ENCODE results near the gene PAPOLB. TPM values are rescaled to one million over a fixed set of nuclear protein-coding genes. Genes with fewer than 3 reads are reported as not detected.

Gene PAPOLB
- total RNA-seq, 5 donors from 2014 or later (not counting 1 experiment from before 2014, with no cell fraction given) = not detected

GRCh38 chr7:4815121-4815520, 46.7 kb downstream of the PAPOLB start:
- no peaks in the 10 kb centered on the region for H3K36me3 Mint-ChIP-seq
- no peak for DNase-seq
- WGBS (ENCODE audit: insufficient coverage) = 99% methylated on average over 11 of the region's 14 CpGs
- H3K4me1 ChIP-seq (ENCODE audit: control insufficient read depth in 1 of 2, extremely low read depth in 1 of 2, insufficient read depth in 2 of 2, low read length in 2 of 2) = peaks cover 0 to 8% of the 10 kb centered on the region in 2 experiments
- H3K4me1 Mint-ChIP-seq = peaks cover 0 to 4% (median 4%) of the 10 kb centered on the region in 3 donors
- H3K27me3 Mint-ChIP-seq = peaks cover 0 to 40% of the 10 kb centered on the region in 2 donors
- peaks cover 0 to 87% of the 10 kb centered on the region in 2 experiments for H3K27me3 ChIP-seq (replicated peaks in 1 of 2; ENCODE audit: control insufficient read depth in 2 of 2, extremely low read depth in 1 of 2, insufficient read depth in 2 of 2, low read length in 1 of 2)
- no peaks in the 10 kb centered on the region for H3K9me3 Mint-ChIP-seq
- POLR2A ChIA-PET = interaction anchor here in 1 of 2 donors (0.6 kb wide), 1 partner anchor 269 kb away, joined by 11 read pairs; no protein-coding TSS in a partner anchor
- no peak overlapping the region for H3K4me3 Mint-ChIP-seq
- no peak overlapping the region for H3K27ac Mint-ChIP-seq
- H3K9me3 ChIP-seq = no peaks in the 10 kb centered on the region
- no peaks in the 10 kb centered on the region for H3K36me3 ChIP-seq (ENCODE audit: control insufficient read depth in 2 of 2, extremely low read depth in 1 of 2, insufficient read depth in 1 of 2, low read length in 1 of 2)
- ATAC-seq (replicated peaks in 1 of 4) = no peak
- H3K4me3 ChIP-seq (ENCODE audit: control insufficient read depth in 1 of 2, extremely low read depth in 1 of 2, low read length in 1 of 2) = no peak overlapping the region
- CTCF ChIA-PET = interaction anchor here in 1 of 2 donors (0.5 kb wide), 1 partner anchor 94 kb away, joined by 8 read pairs; no protein-coding TSS in a partner anchor
- H3K27ac ChIP-seq (ENCODE audit: low read length) = no peak overlapping the region

GRCh38 chr7:4814433-4814832, 47.4 kb downstream of the PAPOLB start:
- Mint-ChIP-seq H3K4me1 (peaks cover 0 to 7% (median 6%) of the 10 kb centered on the region in 3 donors), H3K4me3 (no peak overlapping the region), H3K36me3 (no peaks in the 10 kb centered on the region), H3K9me3 (no peaks in the 10 kb centered on the region), H3K27me3 (peaks cover 0 to 39% of the 10 kb centered on the region in 2 donors), H3K27ac (no peak overlapping the region)
- DNase-seq = no peak
- no peak for ATAC-seq (replicated peaks in 1 of 4)
- no peaks in the 10 kb centered on the region for H3K9me3 ChIP-seq
- ChIA-PET POLR2A (no interaction called here), CTCF (interaction anchor here in 1 of 2 donors (0.5 kb wide), 1 partner anchor 93 kb away, joined by 8 read pairs; no protein-coding TSS in a partner anchor)
- H3K4me3 ChIP-seq (ENCODE audit: control insufficient read depth in 1 of 2, extremely low read depth in 1 of 2, low read length in 1 of 2) = no peak overlapping the region
- H3K36me3 ChIP-seq (ENCODE audit: control insufficient read depth in 2 of 2, extremely low read depth in 1 of 2, insufficient read depth in 1 of 2, low read length in 1 of 2) = no peaks in the 10 kb centered on the region
- H3K27ac ChIP-seq (ENCODE audit: low read length) = no peak overlapping the region
- H3K4me1 ChIP-seq (ENCODE audit: control insufficient read depth in 1 of 2, extremely low read depth in 1 of 2, insufficient read depth in 2 of 2, low read length in 2 of 2) = peaks cover 0 to 15% of the 10 kb centered on the region in 2 experiments
- peaks cover 0 to 88% of the 10 kb centered on the region in 2 experiments for H3K27me3 ChIP-seq (replicated peaks in 1 of 2; ENCODE audit: control insufficient read depth in 2 of 2, extremely low read depth in 1 of 2, insufficient read depth in 2 of 2, low read length in 1 of 2)
- WGBS (ENCODE audit: insufficient coverage) = 20% methylated on average over 11 of the region's 14 CpGs

- H3K4me3 ChIP-seq (ENCODE audit: control insufficient read depth in 1 of 2, extremely low read depth in 1 of 2, low read length in 1 of 2) = peak overlapping the region; percentile 37 to 70
- Mint-ChIP-seq H3K9me3 (no peaks in the 10 kb centered on the region), H3K4me1 (peaks cover 0 to 10% (median 9%) of the 10 kb centered on the region in 3 donors), H3K4me3 (peak overlapping the region in 2 of 3 donors; percentile 24 to 76), H3K27me3 (peaks cover 4 to 40% of the 10 kb centered on the region in 2 donors), H3K27ac (no peak overlapping the region), H3K36me3 (no peaks in the 10 kb centered on the region)
- peaks cover 0 to 58% of the 10 kb centered on the region in 2 experiments for H3K27me3 ChIP-seq (replicated peaks in 1 of 2; ENCODE audit: control insufficient read depth in 2 of 2, extremely low read depth in 1 of 2, insufficient read depth in 2 of 2, low read length in 1 of 2)
- CTCF ChIA-PET = interaction anchor here (0.6 to 1.0 kb wide), 2 partner anchors 9 to 11 kb away, joined by 3 to 4 read pairs; no protein-coding TSS in a partner anchor
- H3K9me3 ChIP-seq = no peaks in the 10 kb centered on the region
- 64% methylated on average over 6 of the region's 14 CpGs for WGBS (ENCODE audit: insufficient coverage)
- POLR2A ChIA-PET = no interaction called here
- H3K4me1 ChIP-seq (ENCODE audit: control insufficient read depth in 1 of 2, extremely low read depth in 1 of 2, insufficient read depth in 2 of 2, low read length in 2 of 2) = peaks cover 0 to 21% of the 10 kb centered on the region in 2 experiments
- no peak for ATAC-seq (replicated peaks in 1 of 4)
- no peaks in the 10 kb centered on the region for H3K36me3 ChIP-seq (ENCODE audit: control insufficient read depth in 2 of 2, extremely low read depth in 1 of 2, insufficient read depth in 1 of 2, low read length in 1 of 2)
- no peak for DNase-seq
- no peak overlapping the region for H3K27ac ChIP-seq (ENCODE audit: low read length)
Observed at GRCh38 chr7:4809666-4810065, 52.2 kb downstream of the PAPOLB start.

GRCh38 chr7:4809091-4809591, 52.7 kb downstream of the PAPOLB start:
- POLR2A ChIA-PET = no interaction called here
- Mint-ChIP-seq H3K4me1 (peaks cover 0 to 10% (median 9%) of the 10 kb centered on the region in 3 donors), H3K4me3 (peak overlapping the region; percentile 61 to 76 (median 71)), H3K27ac (peak overlapping the region in 1 of 2 donors; percentile 34), H3K27me3 (peaks cover 4 to 37% of the 10 kb centered on the region in 2 donors), H3K9me3 (no peaks in the 10 kb centered on the region), H3K36me3 (no peaks in the 10 kb centered on the region)
- Histone ChIP-seq H3K27me3 (replicated peaks in 1 of 2; ENCODE audit: control insufficient read depth in 2 of 2, extremely low read depth in 1 of 2, insufficient read depth in 2 of 2, low read length in 1 of 2) (peaks cover 0 to 53% of the 10 kb centered on the region in 2 experiments), H3K36me3 (ENCODE audit: control insufficient read depth in 2 of 2, extremely low read depth in 1 of 2, insufficient read depth in 1 of 2, low read length in 1 of 2) (no peaks in the 10 kb centered on the region), H3K4me1 (ENCODE audit: control insufficient read depth in 1 of 2, extremely low read depth in 1 of 2, insufficient read depth in 2 of 2, low read length in 2 of 2) (peaks cover 0 to 20% of the 10 kb centered on the region in 2 experiments), H3K9me3 (no peaks in the 10 kb centered on the region), H3K27ac (ENCODE audit: low read length) (no peak overlapping the region), H3K4me3 (ENCODE audit: control insufficient read depth in 1 of 2, extremely low read depth in 1 of 2, low read length in 1 of 2) (peak overlapping the region; percentile 37 to 70)
- DNase-seq (peak in 25 of 35 experiments; percentile 12 to 57 (median 32)), ATAC-seq (replicated peaks in 1 of 4) (peak; percentile 60 to 86 (median 65))
- 4% methylated on average over 31 of the region's 38 CpGs for WGBS (ENCODE audit: insufficient coverage)
- CTCF ChIA-PET = interaction anchor here (0.6 to 1.0 kb wide), 2 partner anchors 10 to 11 kb away, joined by 3 to 4 read pairs; no protein-coding TSS in a partner anchor

GRCh38 chr7:4808565-4808964, 53.3 kb downstream of the PAPOLB start:
- peaks cover 0 to 10% (median 9%) of the 10 kb centered on the region in 3 donors for H3K4me1 Mint-ChIP-seq
- no peak for DNase-seq
- no peak overlapping the region for H3K27ac Mint-ChIP-seq
- Histone ChIP-seq H3K4me3 (ENCODE audit: control insufficient read depth in 1 of 2, extremely low read depth in 1 of 2, low read length in 1 of 2) (no peak overlapping the region), H3K36me3 (ENCODE audit: control insufficient read depth in 2 of 2, extremely low read depth in 1 of 2, insufficient read depth in 1 of 2, low read length in 1 of 2) (no peaks in the 10 kb centered on the region), H3K9me3 (no peaks in the 10 kb centered on the region), H3K27ac (ENCODE audit: low read length) (no peak overlapping the region), H3K27me3 (replicated peaks in 1 of 2; ENCODE audit: control insufficient read depth in 2 of 2, extremely low read depth in 1 of 2, insufficient read depth in 2 of 2, low read length in 1 of 2) (peaks cover 0 to 48% of the 10 kb centered on the region in 2 experiments), H3K4me1 (ENCODE audit: control insufficient read depth in 1 of 2, extremely low read depth in 1 of 2, insufficient read depth in 2 of 2, low read length in 2 of 2) (peaks cover 0 to 20% of the 10 kb centered on the region in 2 experiments)
- H3K4me3 Mint-ChIP-seq = peak overlapping the region in 1 of 3 donors; percentile 54
- peaks cover 4 to 31% of the 10 kb centered on the region in 2 donors for H3K27me3 Mint-ChIP-seq
- no peaks in the 10 kb centered on the region for H3K9me3 Mint-ChIP-seq
- H3K36me3 Mint-ChIP-seq = no peaks in the 10 kb centered on the region
- WGBS (ENCODE audit: insufficient coverage) = 87% methylated on average over 28 of the region's 37 CpGs
- ChIA-PET CTCF (interaction anchor here in 1 of 2 donors (1.0 kb wide), 1 partner anchor 12 kb away, joined by 3 read pairs; no protein-coding TSS in a partner anchor), POLR2A (no interaction called here)
- ATAC-seq (replicated peaks in 1 of 4) = no peak

GRCh38 chr7:4808026-4808425, 53.8 kb downstream of the PAPOLB start:
- DNase-seq (no peak), ATAC-seq (replicated peaks in 1 of 4) (no peak)
- no peaks in the 10 kb centered on the region for H3K9me3 Mint-ChIP-seq
- Histone ChIP-seq H3K4me3 (ENCODE audit: control insufficient read depth in 1 of 2, extremely low read depth in 1 of 2, low read length in 1 of 2) (no peak overlapping the region), H3K36me3 (ENCODE audit: control insufficient read depth in 2 of 2, extremely low read depth in 1 of 2, insufficient read depth in 1 of 2, low read length in 1 of 2) (no peaks in the 10 kb centered on the region), H3K27ac (ENCODE audit: low read length) (no peak overlapping the region), H3K9me3 (no peaks in the 10 kb centered on the region), H3K4me1 (ENCODE audit: control insufficient read depth in 1 of 2, extremely low read depth in 1 of 2, insufficient read depth in 2 of 2, low read length in 2 of 2) (peaks cover 0 to 20% of the 10 kb centered on the region in 2 experiments), H3K27me3 (replicated peaks in 1 of 2; ENCODE audit: control insufficient read depth in 2 of 2, extremely low read depth in 1 of 2, insufficient read depth in 2 of 2, low read length in 1 of 2) (peaks cover 0 to 42% of the 10 kb centered on the region in 2 experiments)
- no peaks in the 10 kb centered on the region for H3K36me3 Mint-ChIP-seq
- peak overlapping the region in 1 of 3 donors; percentile 54 for H3K4me3 Mint-ChIP-seq
- peaks cover 0 to 10% (median 9%) of the 10 kb centered on the region in 3 donors for H3K4me1 Mint-ChIP-seq
- no peak overlapping the region for H3K27ac Mint-ChIP-seq
- H3K27me3 Mint-ChIP-seq = peaks cover 4 to 26% of the 10 kb centered on the region in 2 donors
- WGBS (ENCODE audit: insufficient coverage) = 71% methylated on average over 1 of the region's 5 CpGs
- CTCF ChIA-PET = interaction anchor here in 1 of 2 donors (1.0 kb wide), 1 partner anchor 11 kb away, joined by 3 read pairs; no protein-coding TSS in a partner anchor
- POLR2A ChIA-PET = no interaction called here
